Breast epithelium (tissue), 3 donors: ENCODE measurements around the gene NES.

ENCODE experiments used
- CTCF ChIP-seq, 3 donors: fragments of 450-650 bp; IDR thresholded peaks; one replicate each; pipeline ENCODE4 v1.5.1; 2016 to 2017; ENCODE audit warnings: antibody characterized with exemption in 3 of 3, mild to moderate bottlenecking in 3 of 3, moderate library complexity in 3 of 3
- POLR2A ChIP-seq: fragments of 450-650 bp; IDR thresholded peaks from one replicate; pipeline ENCODE4 v1.6.1; 2016; ENCODE audit warnings: antibody characterized with exemption, mild to moderate bottlenecking, moderate library complexity
- POLR2AphosphoS5 ChIP-seq, 3 donors: sonication (generic); formaldehyde crosslinking; IDR thresholded peaks; one replicate each; pipeline ENCODE4 v1.6.1; 2017; ENCODE audit warnings: antibody characterized with exemption in 3 of 3

DNA sequence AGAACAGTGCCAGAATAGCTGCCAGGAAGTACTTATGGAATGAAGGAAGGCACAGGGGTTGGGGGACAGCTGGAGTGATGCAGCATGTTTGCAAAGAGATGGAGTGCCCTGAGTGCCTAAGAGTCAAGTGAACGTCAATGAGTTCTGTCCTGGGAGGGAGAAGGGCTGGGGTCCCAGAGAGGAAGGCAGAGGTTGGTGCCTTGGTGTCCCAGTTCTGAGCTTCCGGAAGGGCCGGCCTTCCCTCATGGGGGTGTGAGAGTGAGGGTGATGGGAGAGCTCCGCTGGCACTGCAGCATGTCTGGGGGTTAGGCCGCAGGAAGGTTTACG is 17.6 kb downstream of the NES start:
- no peak for TF ChIP-seq POLR2AphosphoS5 (IDR thresholded peaks at IDR 0.05)
- no peak for TF ChIP-seq CTCF (IDR thresholded peaks at IDR 0.05)
- no peak for TF ChIP-seq POLR2A
